HUES64 (cell line): Measurements from ENCODE around the gene RNF11.

Experiments used
- H3K27ac ChIP-seq: 2 replicates; pipeline ENCODE4 v1.7.0; 2013; ENCODE audit warnings: low read depth, low read length, inconsistent platforms
- H3K27me3 ChIP-seq: 2 replicates; pipeline ENCODE4 v1.6.1; 2013; ENCODE audit warnings: mild to moderate bottlenecking, low read length; ENCODE audit not compliant: insufficient read depth
- H3K36me3 ChIP-seq: 2 replicates; pipeline ENCODE4 v1.6.1; 2013; ENCODE audit warnings: mild to moderate bottlenecking, low read length; ENCODE audit not compliant: insufficient read depth
- H3K4me1 ChIP-seq: 2 replicates; pipeline ENCODE4 v1.6.1; 2013; ENCODE audit warnings: mild to moderate bottlenecking, low read length, moderate library complexity; ENCODE audit not compliant: insufficient read depth
- H3K4me3 ChIP-seq: 2 replicates; pipeline ENCODE4 v1.5.1; 2013; ENCODE audit warnings: mild to moderate bottlenecking, low read length, moderate library complexity
- H3K9ac ChIP-seq: 2 replicates; pipeline ENCODE4 v1.6.1; 2013; ENCODE audit warnings: mild to moderate bottlenecking, low read depth, low read length
- H3K9me3 ChIP-seq: 2 replicates; pipeline ENCODE4 v1.6.1; 2013; ENCODE audit warnings: low read depth, low read length; ENCODE audit not compliant: insufficient read depth
- WGBS: fragments of 150-250, 120-280 bp; methylation state at CpG from one replicate; pipeline ENCODE4 v1.1.7; 2013; ENCODE audit warnings: missing lambda C conversion rate; 5-methylcytosine and 5-hydroxymethylcytosine counted together

RNF11 gene

DNA sequence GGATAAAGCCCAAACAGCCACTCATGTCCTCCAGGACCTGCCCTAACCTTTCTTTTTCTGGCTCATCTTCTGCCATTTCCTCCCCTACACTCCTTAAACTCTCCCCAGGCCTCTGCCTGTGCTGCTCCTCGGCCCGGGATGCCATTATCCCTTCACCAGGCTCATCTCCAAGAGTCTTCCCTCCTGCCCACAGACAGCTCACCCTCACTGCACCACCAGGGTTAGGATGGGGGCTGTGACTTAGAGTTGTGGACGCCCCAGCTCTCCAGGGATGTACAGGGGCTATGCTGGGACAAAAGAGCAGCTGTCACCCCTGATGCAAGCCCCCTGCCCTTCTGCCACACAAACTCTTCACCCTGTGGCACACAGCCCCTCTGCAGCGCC, 62.2 kb downstream of the RNF11 start:
- no peak overlapping the region for H3K27ac ChIP-seq

DNA sequence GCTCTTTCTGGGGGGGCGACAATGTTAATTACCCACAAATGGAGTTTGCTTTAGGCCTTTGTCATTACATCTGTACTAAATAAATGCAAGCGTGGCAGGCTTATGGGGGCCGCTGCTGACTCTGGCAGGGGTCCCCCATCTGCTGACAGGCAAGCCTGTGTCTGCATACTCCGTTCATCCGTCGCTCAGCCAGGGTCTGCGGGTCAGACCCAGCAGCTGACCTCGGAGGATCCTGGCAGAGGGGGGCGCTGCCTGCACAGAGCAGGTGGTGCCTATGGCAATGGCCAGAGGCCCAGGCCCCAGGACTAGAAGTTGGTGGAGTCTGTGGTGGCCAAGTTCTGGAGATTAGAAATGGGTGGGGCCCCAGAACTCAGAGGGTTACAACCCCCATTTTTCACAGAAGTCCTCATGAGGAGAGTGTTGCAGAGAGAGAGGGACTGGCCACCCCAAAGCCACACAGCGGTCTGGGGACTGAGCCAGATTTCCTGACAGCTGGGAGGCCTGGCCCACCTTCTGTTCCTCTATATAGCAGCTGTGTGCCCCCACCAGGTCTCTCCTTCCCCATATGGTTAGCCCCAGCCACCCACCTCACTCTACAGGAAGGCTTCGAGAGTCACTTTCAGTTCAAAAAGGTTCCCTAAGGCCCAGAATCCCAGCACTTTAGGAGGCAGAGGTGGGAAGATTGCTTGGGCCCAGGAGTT, 63.3 kb downstream of the RNF11 start:
- WGBS: 94% methylated on average over 11 of the region's 11 CpGs
- H3K4me1 ChIP-seq: peaks cover 7% of the 10 kb centered on the region
- no peak overlapping the region for H3K27ac ChIP-seq
- H3K36me3 ChIP-seq: no peaks in the 10 kb centered on the region
- H3K9me3 ChIP-seq: no peaks in the 10 kb centered on the region
- H3K4me3 ChIP-seq: no peak overlapping the region
- H3K9ac ChIP-seq: no peak overlapping the region
- H3K27me3 ChIP-seq: no peaks in the 10 kb centered on the region

More for the DNA sequence above, 62.2 kb downstream of the RNF11 start:
- no peak overlapping the region for H3K4me3 ChIP-seq
- no peaks in the 10 kb centered on the region for H3K9me3 ChIP-seq
- no peak overlapping the region for H3K9ac ChIP-seq
- H3K4me1 ChIP-seq: peaks cover 7% of the 10 kb centered on the region
- WGBS: 89% methylated on average over 4 of the region's 4 CpGs
- H3K36me3 ChIP-seq: no peaks in the 10 kb centered on the region
- no peaks in the 10 kb centered on the region for H3K27me3 ChIP-seq

DNA sequence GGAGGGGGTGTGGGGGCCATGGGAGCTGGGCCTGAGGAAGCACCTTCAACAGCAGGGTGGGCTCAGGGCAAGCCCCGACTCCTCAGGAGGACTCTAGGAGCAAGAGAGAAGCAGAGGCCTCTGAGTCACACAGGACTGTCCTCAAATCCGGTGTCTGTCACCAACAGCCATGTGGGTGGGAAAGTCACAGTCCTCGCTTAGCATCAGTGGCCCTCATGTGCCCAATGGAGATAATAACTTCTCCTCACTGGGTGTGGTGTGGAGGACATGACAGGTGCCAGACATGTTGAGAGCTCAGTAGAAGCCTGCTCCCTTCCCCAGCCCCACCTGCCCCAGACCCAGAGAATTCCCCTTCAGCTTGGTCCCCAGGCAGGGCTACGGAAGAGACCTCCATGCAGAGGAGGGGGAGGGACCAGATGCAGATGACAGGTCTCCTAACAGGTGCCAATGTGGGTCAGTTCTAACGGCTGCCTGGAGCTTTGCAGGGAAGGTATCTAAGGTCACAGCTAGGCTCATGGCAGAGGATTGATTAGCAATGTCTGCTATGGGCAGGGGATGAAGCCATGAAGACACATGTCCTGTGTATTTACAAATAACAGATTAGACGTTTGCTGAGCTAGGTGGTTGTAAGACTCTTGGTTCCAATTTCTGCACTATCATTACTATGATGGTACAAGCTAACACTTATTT, 64.1 kb downstream of the RNF11 start:
- peaks cover 7% of the 10 kb centered on the region for H3K4me1 ChIP-seq
- 91% methylated on average over 6 of the region's 6 CpGs for WGBS

DNA sequence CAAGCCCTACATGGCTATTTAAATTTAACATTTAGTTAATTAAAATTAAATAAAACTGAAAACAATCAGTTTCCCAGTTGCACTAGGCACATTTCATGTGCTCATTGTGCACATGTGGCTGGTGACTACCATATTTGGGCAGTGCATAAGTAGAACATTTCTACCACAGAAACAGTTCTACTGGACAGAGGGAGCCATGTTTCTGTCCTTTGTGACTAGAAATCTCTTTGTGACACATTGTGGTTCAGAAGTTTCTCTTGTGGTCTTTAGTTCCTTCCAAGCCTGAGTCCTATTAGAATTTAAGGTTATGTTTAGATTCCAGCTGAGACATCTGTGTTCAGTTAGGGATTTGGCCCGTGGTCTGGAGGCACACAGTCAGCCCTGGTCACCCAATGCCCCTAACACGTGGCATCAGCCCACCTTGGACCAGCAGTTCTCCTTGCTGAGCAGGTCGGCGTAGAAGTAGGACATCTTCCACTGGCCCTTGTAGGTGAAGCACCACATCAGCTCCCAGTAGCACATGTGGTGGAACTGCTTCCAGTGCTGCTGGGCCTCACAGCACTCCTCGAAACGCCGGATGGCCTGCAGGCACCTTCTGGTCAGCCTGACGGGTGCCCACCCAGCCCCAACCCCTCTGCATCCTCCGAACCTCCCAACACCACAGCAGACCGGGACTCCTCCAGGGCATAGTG, 65.2 kb downstream of the RNF11 start:
- Histone ChIP-seq H3K9me3 (no peaks in the 10 kb centered on the region), H3K4me1 (peaks cover 4% of the 10 kb centered on the region), H3K4me3 (no peak overlapping the region), H3K27me3 (no peaks in the 10 kb centered on the region), H3K36me3 (no peaks in the 10 kb centered on the region), H3K9ac (no peak overlapping the region), H3K27ac (no peak overlapping the region)
- 90% methylated on average over 10 of the region's 10 CpGs for WGBS

More for the DNA sequence above, 64.1 kb downstream of the RNF11 start:
- H3K27ac ChIP-seq: no peak overlapping the region
- no peaks in the 10 kb centered on the region for H3K36me3 ChIP-seq
- H3K27me3 ChIP-seq: no peaks in the 10 kb centered on the region
- no peak overlapping the region for H3K4me3 ChIP-seq
- H3K9me3 ChIP-seq: no peaks in the 10 kb centered on the region
- no peak overlapping the region for H3K9ac ChIP-seq

DNA sequence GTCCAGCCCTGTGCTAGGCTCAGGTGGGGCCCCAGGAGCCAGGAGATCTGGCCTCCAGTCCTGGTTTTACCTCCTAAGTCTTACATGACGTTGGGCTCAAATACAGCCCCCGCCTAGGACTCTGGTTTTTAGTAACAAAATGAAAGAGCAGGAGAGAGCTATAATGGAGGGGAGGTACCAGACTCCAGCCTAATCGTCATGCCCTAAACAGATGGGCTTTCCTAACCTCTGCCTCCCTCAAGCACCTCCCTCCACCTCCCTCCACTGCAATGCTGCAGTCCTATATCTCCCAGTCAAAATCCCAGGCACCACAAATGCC, 65.7 kb downstream of the RNF11 start:
- no peaks in the 10 kb centered on the region for H3K9me3 ChIP-seq
- no peak overlapping the region for H3K4me3 ChIP-seq
- no peak overlapping the region for H3K27ac ChIP-seq
- H3K4me1 ChIP-seq: no peaks in the 10 kb centered on the region; the same call in 1 of the 2 replicates
- H3K9ac ChIP-seq: no peak overlapping the region
- H3K27me3 ChIP-seq: no peaks in the 10 kb centered on the region
- 86% methylated on average over 3 of the region's 3 CpGs for WGBS
- no peaks in the 10 kb centered on the region for H3K36me3 ChIP-seq

DNA sequence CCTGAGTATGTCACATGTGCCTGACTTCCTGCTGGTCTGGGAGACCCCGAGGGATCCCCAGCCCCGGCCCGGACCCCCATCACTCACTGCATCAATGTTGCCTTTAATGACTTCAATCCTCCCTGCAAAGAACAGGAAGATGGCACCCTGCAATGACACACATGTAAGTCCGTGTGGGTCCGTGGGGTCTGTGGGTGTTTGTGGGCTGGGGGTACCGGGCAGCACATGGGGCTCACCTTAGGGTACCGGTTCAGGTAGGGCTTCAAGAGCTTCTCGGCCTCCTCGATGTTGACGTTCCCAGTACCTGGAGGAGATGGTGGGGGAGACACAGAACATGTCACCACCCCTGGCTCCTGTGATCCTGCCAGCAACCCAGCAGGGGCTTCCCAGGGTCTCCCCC, 66.2 kb downstream of the RNF11 start:
- WGBS: 94% methylated on average over 10 of the region's 10 CpGs
- Histone ChIP-seq H3K9me3 (no peaks in the 10 kb centered on the region), H3K4me3 (no peak overlapping the region), H3K4me1 (no peaks in the 10 kb centered on the region; the same call in 1 of the 2 replicates), H3K27me3 (no peaks in the 10 kb centered on the region), H3K9ac (no peak overlapping the region), H3K27ac (no peak overlapping the region), H3K36me3 (no peaks in the 10 kb centered on the region)

DNA sequence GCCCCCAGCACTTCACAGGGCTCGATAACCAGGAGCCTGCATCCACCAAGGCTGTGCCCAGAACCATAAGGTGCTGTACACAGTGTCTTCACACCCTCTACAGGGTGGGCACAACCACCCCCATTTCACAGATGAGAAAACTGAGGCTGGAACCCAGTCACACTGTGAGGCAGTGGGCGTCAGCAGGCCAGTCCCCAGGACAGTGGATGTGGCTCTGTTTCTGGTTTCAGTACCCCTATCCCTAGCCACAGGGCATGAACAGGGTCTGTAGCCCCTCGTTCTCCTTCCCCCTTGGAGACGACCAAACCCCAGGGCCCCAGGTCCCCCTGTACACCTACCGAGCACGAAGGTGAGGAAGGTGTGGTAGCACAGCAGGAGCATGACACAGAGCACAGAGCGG, 66.7 kb downstream of the RNF11 start:
- Histone ChIP-seq H3K27me3 (no peaks in the 10 kb centered on the region), H3K4me3 (no peak overlapping the region), H3K27ac (no peak overlapping the region), H3K36me3 (no peaks in the 10 kb centered on the region), H3K9me3 (no peaks in the 10 kb centered on the region), H3K4me1 (no peaks in the 10 kb centered on the region; the same call in 1 of the 2 replicates), H3K9ac (no peak overlapping the region)
- WGBS: 84% methylated on average over 6 of the region's 7 CpGs

DNA sequence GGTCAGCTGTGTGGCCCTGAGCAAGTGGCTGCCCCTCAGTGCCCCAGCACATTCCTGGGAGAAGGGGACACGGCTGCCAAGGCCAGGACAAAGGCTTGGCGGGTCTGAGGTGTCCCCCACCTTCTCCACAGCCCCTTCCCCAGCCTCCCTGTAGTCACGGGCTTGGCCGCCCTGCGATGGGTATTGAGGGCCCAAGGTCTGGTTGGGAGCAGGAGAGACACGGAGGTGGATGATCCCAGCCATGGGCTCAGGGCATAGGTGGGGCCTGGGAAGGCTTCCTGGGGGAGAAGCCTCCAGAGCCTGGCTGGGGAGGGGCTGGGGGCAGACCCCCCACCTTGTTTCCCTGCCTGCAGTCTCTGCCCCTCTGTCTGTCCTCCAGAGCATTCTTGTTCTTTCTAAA, 67.2 kb downstream of the RNF11 start:
- no peaks in the 10 kb centered on the region for H3K36me3 ChIP-seq
- H3K27ac ChIP-seq: no peak overlapping the region
- no peak overlapping the region for H3K9ac ChIP-seq
- H3K9me3 ChIP-seq: no peaks in the 10 kb centered on the region
- H3K4me3 ChIP-seq: no peak overlapping the region
- 84% methylated on average over 6 of the region's 6 CpGs for WGBS
- no peaks in the 10 kb centered on the region; the same call in 1 of the 2 replicates for H3K4me1 ChIP-seq
- H3K27me3 ChIP-seq: no peaks in the 10 kb centered on the region

DNA sequence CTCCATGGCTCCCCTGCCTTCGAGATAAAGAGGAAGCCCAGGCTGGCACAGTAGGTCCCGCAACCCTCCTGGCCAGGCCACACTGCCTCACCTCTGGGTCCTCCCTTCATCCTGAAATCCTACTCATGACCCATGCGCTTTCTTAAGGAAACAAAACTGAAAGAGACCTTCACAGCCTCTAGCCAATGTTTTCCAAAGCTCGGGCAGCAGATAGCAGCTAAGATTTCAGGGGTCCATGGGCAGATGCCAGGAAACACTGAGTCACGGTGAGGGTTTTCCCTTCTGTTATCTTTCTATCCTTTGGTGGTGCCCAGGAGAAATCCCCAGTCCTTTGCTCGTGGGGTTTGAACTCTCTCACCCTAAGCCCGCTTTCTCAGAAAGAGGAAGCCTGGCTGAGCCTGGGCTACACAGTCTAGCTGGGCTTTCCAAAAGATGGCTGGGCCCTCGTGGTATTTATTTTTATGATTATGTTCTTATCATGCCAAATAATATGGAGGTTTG, 67.7 kb downstream of the RNF11 start:
- 90% methylated on average over 8 of the region's 8 CpGs for WGBS
- Histone ChIP-seq H3K9me3 (no peaks in the 10 kb centered on the region), H3K36me3 (no peaks in the 10 kb centered on the region), H3K4me3 (no peak overlapping the region), H3K27me3 (no peaks in the 10 kb centered on the region), H3K27ac (no peak overlapping the region), H3K4me1 (no peaks in the 10 kb centered on the region; the same call in 1 of the 2 replicates), H3K9ac (no peak overlapping the region)

DNA sequence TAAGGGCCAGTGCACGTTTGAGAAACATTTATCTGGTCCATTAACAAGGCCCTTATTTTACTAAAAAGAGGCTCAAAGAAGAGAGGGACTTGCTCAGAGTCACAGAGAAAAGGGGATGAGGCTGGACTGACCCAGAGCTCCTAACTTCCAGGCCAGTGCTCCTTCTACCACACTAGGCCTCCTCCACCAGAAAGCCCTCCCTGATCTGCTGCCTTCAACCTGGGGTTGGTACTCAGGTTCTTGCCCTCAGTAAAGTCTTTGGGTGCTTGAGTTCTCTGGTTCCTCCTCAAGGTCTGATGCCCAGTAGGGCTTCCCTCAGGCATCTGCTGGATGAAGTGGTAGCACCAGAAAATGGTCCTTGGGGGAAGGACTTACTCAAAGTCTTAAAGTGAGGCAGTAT, 68.3 kb downstream of the RNF11 start:
- Histone ChIP-seq H3K4me3 (no peak overlapping the region), H3K27me3 (no peaks in the 10 kb centered on the region), H3K27ac (no peak overlapping the region), H3K9ac (no peak overlapping the region), H3K4me1 (no peaks in the 10 kb centered on the region; the same call in 1 of the 2 replicates), H3K9me3 (no peaks in the 10 kb centered on the region), H3K36me3 (no peaks in the 10 kb centered on the region)
- WGBS: 86% methylated on average over 1 of the region's 1 CpG

DNA sequence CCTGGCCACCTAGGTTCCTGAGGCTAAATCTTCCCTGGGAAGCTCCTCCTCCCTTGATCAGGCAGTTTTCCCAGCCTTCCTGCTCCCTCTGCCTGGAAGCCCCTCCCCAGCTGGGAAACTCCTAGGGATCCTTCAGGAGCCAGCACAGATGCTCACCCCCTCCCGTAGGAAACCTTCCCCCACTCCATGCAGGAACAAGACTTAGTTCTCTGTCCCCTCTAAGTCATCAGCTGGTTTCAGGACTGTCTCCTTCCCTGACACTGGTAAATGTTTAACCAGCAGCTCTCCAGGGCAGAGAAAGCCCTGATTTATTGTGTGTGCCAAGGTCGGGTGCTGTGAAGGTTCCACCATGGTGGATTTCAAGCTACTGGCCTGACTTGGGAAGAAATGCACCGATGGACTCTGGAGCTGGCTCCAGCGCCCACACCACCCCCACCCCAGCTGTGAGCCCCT, 69.3 kb downstream of the RNF11 start:
- no peak overlapping the region for H3K4me3 ChIP-seq
- H3K9me3 ChIP-seq: no peaks in the 10 kb centered on the region
- no peaks in the 10 kb centered on the region; the same call in 1 of the 2 replicates for H3K4me1 ChIP-seq
- WGBS: 86% methylated on average over 4 of the region's 4 CpGs
- H3K27me3 ChIP-seq: no peaks in the 10 kb centered on the region
- no peak overlapping the region for H3K27ac ChIP-seq
- H3K36me3 ChIP-seq: no peaks in the 10 kb centered on the region
- H3K9ac ChIP-seq: no peak overlapping the region
